ENCODE results near the gene MTR. TPM values are rescaled to one million over a fixed set of nuclear protein-coding genes. Genes with fewer than 3 reads are reported as not detected.

Gene MTR
- total RNA-seq, 1 experiment from 2014 or later = 24.6 TPM

GRCh38 chr1:236765831-236766230 lies 29.3 kb upstream of the MTR start:
- H2AFZ ChIP-seq (ENCODE audit: low read depth, low read length, poor library complexity, severe bottlenecking) = no peak overlapping the region
- no peak for ATAC-seq

More at GRCh38 chr1:236765831-236766230, 29.3 kb upstream of the MTR start:
- Histone ChIP-seq H3K27ac (ENCODE audit: low read depth, low read length) (no peak overlapping the region), H3K9me2 (ENCODE audit: insufficient read depth) (no peaks in the 10 kb centered on the region), H4K20me1 (ENCODE audit: insufficient read depth) (no peaks in the 10 kb centered on the region), H3K4me1 (ENCODE audit: control insufficient read depth in 1 of 2, insufficient read depth in 2 of 2, low read length in 2 of 2) (no peaks in the 10 kb centered on the region), H3K36me3 (ENCODE audit: control insufficient read depth in 1 of 2, insufficient read depth in 2 of 2, low read length in 2 of 2) (no peaks in the 10 kb centered on the region), H3K9me3 (ENCODE audit: control insufficient read depth in 1 of 2, insufficient read depth in 1 of 2, low read depth in 1 of 2, low read length in 2 of 2) (no peaks in the 10 kb centered on the region), H3K27me3 (ENCODE audit: insufficient read depth, low read length) (no peaks in the 10 kb centered on the region), H3K4me3 (replicated peaks in 1 of 2; ENCODE audit: low read depth in 1 of 2, low read length in 2 of 2) (no peak overlapping the region), H3K9ac (ENCODE audit: low read length) (no peak overlapping the region), H3K4me2 (ENCODE audit: low read length) (no peak overlapping the region), H3K79me2 (ENCODE audit: insufficient read depth, low read length) (no peaks in the 10 kb centered on the region)
- BruUV-seq (replicated peaks) = no TSS peak
- TF ChIP-seq, protein P1, sequence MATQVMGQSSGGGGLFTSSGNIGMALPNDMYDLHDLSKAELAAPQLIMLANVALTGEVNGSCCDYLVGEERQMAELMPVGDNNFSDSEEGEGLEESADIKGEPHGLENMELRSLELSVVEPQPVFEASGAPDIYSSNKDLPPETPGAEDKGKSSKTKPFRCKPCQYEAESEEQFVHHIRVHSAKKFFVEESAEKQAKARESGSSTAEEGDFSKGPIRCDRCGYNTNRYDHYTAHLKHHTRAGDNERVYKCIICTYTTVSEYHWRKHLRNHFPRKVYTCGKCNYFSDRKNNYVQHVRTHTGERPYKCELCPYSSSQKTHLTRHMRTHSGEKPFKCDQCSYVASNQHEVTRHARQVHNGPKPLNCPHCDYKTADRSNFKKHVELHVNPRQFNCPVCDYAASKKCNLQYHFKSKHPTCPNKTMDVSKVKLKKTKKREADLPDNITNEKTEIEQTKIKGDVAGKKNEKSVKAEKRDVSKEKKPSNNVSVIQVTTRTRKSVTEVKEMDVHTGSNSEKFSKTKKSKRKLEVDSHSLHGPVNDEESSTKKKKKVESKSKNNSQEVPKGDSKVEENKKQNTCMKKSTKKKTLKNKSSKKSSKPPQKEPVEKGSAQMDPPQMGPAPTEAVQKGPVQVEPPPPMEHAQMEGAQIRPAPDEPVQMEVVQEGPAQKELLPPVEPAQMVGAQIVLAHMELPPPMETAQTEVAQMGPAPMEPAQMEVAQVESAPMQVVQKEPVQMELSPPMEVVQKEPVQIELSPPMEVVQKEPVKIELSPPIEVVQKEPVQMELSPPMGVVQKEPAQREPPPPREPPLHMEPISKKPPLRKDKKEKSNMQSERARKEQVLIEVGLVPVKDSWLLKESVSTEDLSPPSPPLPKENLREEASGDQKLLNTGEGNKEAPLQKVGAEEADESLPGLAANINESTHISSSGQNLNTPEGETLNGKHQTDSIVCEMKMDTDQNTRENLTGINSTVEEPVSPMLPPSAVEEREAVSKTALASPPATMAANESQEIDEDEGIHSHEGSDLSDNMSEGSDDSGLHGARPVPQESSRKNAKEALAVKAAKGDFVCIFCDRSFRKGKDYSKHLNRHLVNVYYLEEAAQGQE (IDR thresholded peaks at IDR 0.05; ENCODE audit: low read depth) = no peak
- TF ChIP-seq CTCF (IDR thresholded peaks at IDR 0.05 in 2 of 3, conservative IDR thresholded peaks at IDR 0.05 in 1 of 3; ENCODE audit: borderline replicate concordance in 1 of 3, insufficient read depth in 1 of 3, low read depth in 2 of 3, low read length in 2 of 3) (no peak), SP1 (IDR thresholded peaks at IDR 0.05; ENCODE audit: low read depth) (no peak), ZNF274 (IDR thresholded peaks at IDR 0.05; ENCODE audit: low read depth, low read length) (no peak), RAD21 (IDR thresholded peaks at IDR 0.05; ENCODE audit: low read depth) (no peak), JUND (IDR thresholded peaks at IDR 0.05) (no peak), EGR1 (IDR thresholded peaks at IDR 0.05; ENCODE audit: low read depth) (no peak), ZFX (IDR thresholded peaks at IDR 0.05) (no peak), FOSL1 (IDR thresholded peaks at IDR 0.05; ENCODE audit: low read depth) (no peak), MAX (IDR thresholded peaks at IDR 0.05) (no peak), ELF1 (IDR thresholded peaks at IDR 0.05; ENCODE audit: borderline replicate concordance, low read depth) (no peak), SIN3A (IDR thresholded peaks at IDR 0.05; ENCODE audit: low read depth) (no peak), EZH2 (IDR thresholded peaks at IDR 0.05) (no peak), CBX3 (IDR thresholded peaks at IDR 0.05; ENCODE audit: low read depth) (no peak), EZH2phosphoT487 (IDR thresholded peaks at IDR 0.05; ENCODE audit: borderline replicate concordance) (no peak), ZBTB33 (IDR thresholded peaks at IDR 0.05; ENCODE audit: extremely low read depth, insufficient replicate concordance, low read length) (no peak), CEBPB (IDR thresholded peaks at IDR 0.05; ENCODE audit: low read depth) (no peak), POLR2A (IDR thresholded peaks at IDR 0.05; ENCODE audit: borderline replicate concordance, extremely low read depth, insufficient read depth, insufficient read length) (no peak)
- TF ChIP-seq, protein P2, sequence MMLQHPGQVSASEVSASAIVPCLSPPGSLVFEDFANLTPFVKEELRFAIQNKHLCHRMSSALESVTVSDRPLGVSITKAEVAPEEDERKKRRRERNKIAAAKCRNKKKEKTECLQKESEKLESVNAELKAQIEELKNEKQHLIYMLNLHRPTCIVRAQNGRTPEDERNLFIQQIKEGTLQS (IDR thresholded peaks at IDR 0.05) = no peak
- RAD21 ChIA-PET (ENCODE audit: low non-redundant PET in 1 of 2, low total read pairs in 2 of 2, uncharacterized antibody in 2 of 2, unreplicated experiment in 2 of 2) = no interaction called here
- POLR2A ChIA-PET = no interaction called here
- no peak for DNase-seq (ENCODE audit: low read depth, low spot score)
- intact Hi-C loops (cut with micrococcal nuclease) = no loop called here
- CTCF ChIA-PET = no interaction called here

Data from HCT116 (cell line).